GM21529 (cell line): ENCODE data around the gene IL31RA.

ENCODE experiments used
- ATAC-seq: cut with Tn5 transposase; IDR thresholded peaks from one replicate; pipeline ENCODE4 v1.9.1; 2021; ENCODE audit not compliant: unreplicated experiment

Gene IL31RA

GRCh38 chr5:55858104-55858503 is 6.9 kb downstream of the IL31RA start:
- no peak for ATAC-seq

- no peak for ATAC-seq
These were observed 9.1 kb downstream of the IL31RA start for GRCh38 chr5:55860288-55860687.

GRCh38 chr5:55860709-55861108 is 9.6 kb downstream of the IL31RA start:
- no peak for ATAC-seq

- ATAC-seq, result no peak
These were observed 13.7 kb downstream of the IL31RA start for GRCh38 chr5:55864606-55865541.

GRCh38 chr5:55865831-55866230 is 14.7 kb downstream of the IL31RA start:
- ATAC-seq, result no peak

- ATAC-seq, result no peak
These were observed 15.3 kb downstream of the IL31RA start for GRCh38 chr5:55866485-55866884.

GRCh38 chr5:55866934-55867333 is 15.8 kb downstream of the IL31RA start:
- ATAC-seq, result no peak

GRCh38 chr5:55868846-55869245 is 17.7 kb downstream of the IL31RA start:
- ATAC-seq, result no peak

GRCh38 chr5:55869847-55870246 is 18.7 kb downstream of the IL31RA start:
- no peak for ATAC-seq

GRCh38 chr5:55873234-55873633 is 22.1 kb downstream of the IL31RA start:
- ATAC-seq, result no peak

GRCh38 chr5:55877655-55878054 is 26.5 kb downstream of the IL31RA start:
- ATAC-seq, result no peak

GRCh38 chr5:55880453-55880852 is 29.3 kb downstream of the IL31RA start:
- ATAC-seq, result no peak

- ATAC-seq, result no peak
These were observed 34.2 kb downstream of the IL31RA start for GRCh38 chr5:55885359-55885758.

- ATAC-seq, result no peak
These were observed 37.0 kb downstream of the IL31RA start for GRCh38 chr5:55888205-55888604.

- ATAC-seq, result no peak
These were observed 41.3 kb downstream of the IL31RA start for GRCh38 chr5:55892479-55892878.

- ATAC-seq, result no peak
These were observed 43.0 kb downstream of the IL31RA start for GRCh38 chr5:55894135-55894534.

GRCh38 chr5:55895346-55895745 is 44.2 kb downstream of the IL31RA start:
- ATAC-seq, result no peak

- ATAC-seq, result no peak
These were observed 45.1 kb downstream of the IL31RA start for GRCh38 chr5:55896238-55896637.

- no peak for ATAC-seq
These were observed 45.5 kb downstream of the IL31RA start for GRCh38 chr5:55896663-55897062.

- no peak for ATAC-seq
These were observed 46.2 kb downstream of the IL31RA start for GRCh38 chr5:55897206-55897894.

- ATAC-seq, result no peak
These were observed 46.7 kb downstream of the IL31RA start for GRCh38 chr5:55897905-55898304.

GRCh38 chr5:55899344-55899743 is 48.2 kb downstream of the IL31RA start:
- ATAC-seq, result no peak
